IgD-negative memory B cell (primary cell): Measurements from ENCODE around the gene UBE2D3. TPM values are rescaled to one million over a fixed set of nuclear protein-coding genes. Genes with fewer than 3 reads are reported as not detected.

Source experiments
- H3K27ac Mint-ChIP-seq, 3 donors: one replicate each; pipeline ENCODE4 v1.8.0; 2020 to 2022; ENCODE audit warnings: mild to moderate bottlenecking in 3 of 3, mixed read lengths in 3 of 3, moderate library complexity in 1 of 3
- H3K27me3 Mint-ChIP-seq: one replicate; pipeline ENCODE4 v1.8.0; 2021; ENCODE audit warnings: mixed read lengths
- H3K36me3 Mint-ChIP-seq: one replicate; pipeline ENCODE4 v1.8.0; 2020; ENCODE audit warnings: mild to moderate bottlenecking, mixed read lengths
- H3K4me1 Mint-ChIP-seq, 3 donors: one replicate each; pipeline ENCODE4 v1.8.0; 2020 to 2022; ENCODE audit warnings: mixed read lengths in 3 of 3, mild to moderate bottlenecking in 1 of 3
- H3K4me3 Mint-ChIP-seq, 4 donors: one replicate each; pipeline ENCODE4 v1.8.0; 2020 to 2022; ENCODE audit warnings: mild to moderate bottlenecking in 4 of 4, mixed read lengths in 4 of 4, moderate library complexity in 3 of 4
- H3K9me3 Mint-ChIP-seq, 3 donors: one replicate each; pipeline ENCODE4 v1.8.0; 2020 to 2021; ENCODE audit warnings: mixed read lengths in 3 of 3, mild to moderate bottlenecking in 1 of 3
- polyA plus RNA-seq: library from polyadenylated mRNA; unstranded; fragments of 300-500 nt; fragmentation: Illumina TruSeq; gene quantifications from one replicate; pipeline ENCODE4 v1.2.3, GENCODE V29; 2021

The UBE2D3 gene
- polyA plus RNA-seq, 1 donor from 2014 or later = 396 TPM

GRCh38 chr4:102791318-102791835 lies 36.0 kb downstream of the UBE2D3 start:
- no peaks in the 10 kb centered on the region for H3K27me3 Mint-ChIP-seq
- H3K36me3 Mint-ChIP-seq = peaks cover 3% of the 10 kb centered on the region
- peaks cover 6 to 16% (median 7%) of the 10 kb centered on the region in 3 donors for H3K4me1 Mint-ChIP-seq
- H3K27ac Mint-ChIP-seq = peak overlapping the region in 1 of 3 donors; percentile 49
- no peak overlapping the region for H3K4me3 Mint-ChIP-seq
- peaks cover 0 to 6% (median 2%) of the 10 kb centered on the region in 3 donors for H3K9me3 Mint-ChIP-seq

- peaks cover 0 to 6% (median 2%) of the 10 kb centered on the region in 3 donors for H3K9me3 Mint-ChIP-seq
- peaks cover 3% of the 10 kb centered on the region for H3K36me3 Mint-ChIP-seq
- no peak overlapping the region for H3K4me3 Mint-ChIP-seq
- peaks cover 4 to 16% (median 6%) of the 10 kb centered on the region in 3 donors for H3K4me1 Mint-ChIP-seq
- peak overlapping the region in 1 of 3 donors; percentile 46 for H3K27ac Mint-ChIP-seq
- H3K27me3 Mint-ChIP-seq = no peaks in the 10 kb centered on the region
These were observed 38.0 kb downstream of the UBE2D3 start for GRCh38 chr4:102789317-102789717.

GRCh38 chr4:102787944-102788343 lies 39.4 kb downstream of the UBE2D3 start:
- Mint-ChIP-seq H3K36me3 (peaks cover 2% of the 10 kb centered on the region), H3K9me3 (peaks cover 0 to 6% (median 2%) of the 10 kb centered on the region in 3 donors), H3K27me3 (no peaks in the 10 kb centered on the region), H3K4me3 (no peak overlapping the region), H3K4me1 (peaks cover 4 to 16% (median 6%) of the 10 kb centered on the region in 3 donors), H3K27ac (no peak overlapping the region)

GRCh38 chr4:102787096-102787881 lies 40.1 kb downstream of the UBE2D3 start:
- peaks cover 0 to 6% (median 2%) of the 10 kb centered on the region in 3 donors for H3K9me3 Mint-ChIP-seq
- no peaks in the 10 kb centered on the region for H3K27me3 Mint-ChIP-seq

GRCh38 chr4:102786279-102786678 lies 41.1 kb downstream of the UBE2D3 start:
- Mint-ChIP-seq H3K27me3 (no peaks in the 10 kb centered on the region), H3K27ac (no peak overlapping the region), H3K4me1 (peaks cover 2 to 10% (median 6%) of the 10 kb centered on the region in 3 donors), H3K9me3 (peaks cover 0 to 6% (median 1%) of the 10 kb centered on the region in 3 donors), H3K4me3 (no peak overlapping the region), H3K36me3 (no peaks in the 10 kb centered on the region)

More at GRCh38 chr4:102787096-102787881, 40.1 kb downstream of the UBE2D3 start:
- H3K36me3 Mint-ChIP-seq = peaks cover 2% of the 10 kb centered on the region
- no peak overlapping the region for H3K27ac Mint-ChIP-seq
- H3K4me1 Mint-ChIP-seq = peaks cover 4 to 14% (median 6%) of the 10 kb centered on the region in 3 donors
- H3K4me3 Mint-ChIP-seq = no peak overlapping the region

- Mint-ChIP-seq H3K4me3 (no peak overlapping the region), H3K9me3 (no peaks in the 10 kb centered on the region), H3K36me3 (no peaks in the 10 kb centered on the region), H3K27me3 (no peaks in the 10 kb centered on the region), H3K4me1 (no peaks in the 10 kb centered on the region), H3K27ac (no peak overlapping the region)
These were observed 44.3 kb downstream of the UBE2D3 start for GRCh38 chr4:102783006-102783405.

- H3K4me3 Mint-ChIP-seq = no peak overlapping the region
- no peaks in the 10 kb centered on the region for H3K9me3 Mint-ChIP-seq
- no peaks in the 10 kb centered on the region for H3K4me1 Mint-ChIP-seq
- no peak overlapping the region for H3K27ac Mint-ChIP-seq
- no peaks in the 10 kb centered on the region for H3K27me3 Mint-ChIP-seq
- no peaks in the 10 kb centered on the region for H3K36me3 Mint-ChIP-seq
These were observed 45.8 kb downstream of the UBE2D3 start for GRCh38 chr4:102781570-102781969.

GRCh38 chr4:102780476-102781144 lies 46.7 kb downstream of the UBE2D3 start:
- H3K4me1 Mint-ChIP-seq = no peaks in the 10 kb centered on the region
- H3K27me3 Mint-ChIP-seq = no peaks in the 10 kb centered on the region
- H3K4me3 Mint-ChIP-seq = no peak overlapping the region
- no peaks in the 10 kb centered on the region for H3K36me3 Mint-ChIP-seq
- no peaks in the 10 kb centered on the region for H3K9me3 Mint-ChIP-seq
- no peak overlapping the region for H3K27ac Mint-ChIP-seq

GRCh38 chr4:102779204-102779603 lies 48.1 kb downstream of the UBE2D3 start:
- no peaks in the 10 kb centered on the region for H3K9me3 Mint-ChIP-seq
- no peak overlapping the region for H3K27ac Mint-ChIP-seq
- H3K27me3 Mint-ChIP-seq = no peaks in the 10 kb centered on the region
- no peaks in the 10 kb centered on the region for H3K4me1 Mint-ChIP-seq
- H3K4me3 Mint-ChIP-seq = no peak overlapping the region
- H3K36me3 Mint-ChIP-seq = no peaks in the 10 kb centered on the region

- no peaks in the 10 kb centered on the region for H3K9me3 Mint-ChIP-seq
These were observed 48.6 kb downstream of the UBE2D3 start for GRCh38 chr4:102778720-102779119.

GRCh38 chr4:102775805-102776204 lies 51.5 kb downstream of the UBE2D3 start:
- Mint-ChIP-seq H3K27ac (no peak overlapping the region), H3K4me1 (no peaks in the 10 kb centered on the region), H3K4me3 (no peak overlapping the region), H3K36me3 (no peaks in the 10 kb centered on the region), H3K27me3 (no peaks in the 10 kb centered on the region), H3K9me3 (no peaks in the 10 kb centered on the region)

More at GRCh38 chr4:102778720-102779119, 48.6 kb downstream of the UBE2D3 start:
- Mint-ChIP-seq H3K4me1 (no peaks in the 10 kb centered on the region), H3K27me3 (no peaks in the 10 kb centered on the region), H3K36me3 (no peaks in the 10 kb centered on the region), H3K27ac (no peak overlapping the region), H3K4me3 (peak overlapping the region in 1 of 4 donors; percentile 43)

GRCh38 chr4:102774254-102774653 lies 53.1 kb downstream of the UBE2D3 start:
- Mint-ChIP-seq H3K4me1 (no peaks in the 10 kb centered on the region), H3K27me3 (no peaks in the 10 kb centered on the region), H3K36me3 (no peaks in the 10 kb centered on the region), H3K27ac (no peak overlapping the region), H3K9me3 (no peaks in the 10 kb centered on the region), H3K4me3 (no peak overlapping the region)

- Mint-ChIP-seq H3K36me3 (no peaks in the 10 kb centered on the region), H3K27ac (no peak overlapping the region), H3K27me3 (no peaks in the 10 kb centered on the region), H3K4me3 (no peak overlapping the region), H3K4me1 (no peaks in the 10 kb centered on the region), H3K9me3 (no peaks in the 10 kb centered on the region)
These were observed 54.5 kb downstream of the UBE2D3 start for GRCh38 chr4:102772738-102773340.

GRCh38 chr4:102764901-102765300 lies 62.5 kb downstream of the UBE2D3 start:
- peaks cover 3 to 10% (median 7%) of the 10 kb centered on the region in 3 donors for H3K4me1 Mint-ChIP-seq
- H3K36me3 Mint-ChIP-seq = peaks cover 2% of the 10 kb centered on the region

GRCh38 chr4:102761906-102762305 lies 65.4 kb downstream of the UBE2D3 start:
- H3K4me1 Mint-ChIP-seq = peaks cover 18 to 35% (median 30%) of the 10 kb centered on the region in 3 donors
- peak overlapping the region; percentile 4 to 85 (median 31) for H3K27ac Mint-ChIP-seq
- H3K9me3 Mint-ChIP-seq = peaks cover 0 to 3% (median 0%) of the 10 kb centered on the region in 3 donors
- peaks cover 2% of the 10 kb centered on the region for H3K36me3 Mint-ChIP-seq
- H3K27me3 Mint-ChIP-seq = peaks cover 5% of the 10 kb centered on the region
- H3K4me3 Mint-ChIP-seq = peak overlapping the region in 2 of 4 donors; percentile 83 to 95

More at GRCh38 chr4:102764901-102765300, 62.5 kb downstream of the UBE2D3 start:
- H3K27me3 Mint-ChIP-seq = peaks cover 5% of the 10 kb centered on the region
- no peak overlapping the region for H3K4me3 Mint-ChIP-seq
- peaks cover 0 to 3% (median 0%) of the 10 kb centered on the region in 3 donors for H3K9me3 Mint-ChIP-seq
- H3K27ac Mint-ChIP-seq = no peak overlapping the region
